ENCODE results near the gene CMTM8.
"Not testable (repeated sequence)": the region's sequence is repeated elsewhere in the genome, so short reads cannot be mapped to it uniquely, and the experiment has no call there.

CMTM8 gene

DNA sequence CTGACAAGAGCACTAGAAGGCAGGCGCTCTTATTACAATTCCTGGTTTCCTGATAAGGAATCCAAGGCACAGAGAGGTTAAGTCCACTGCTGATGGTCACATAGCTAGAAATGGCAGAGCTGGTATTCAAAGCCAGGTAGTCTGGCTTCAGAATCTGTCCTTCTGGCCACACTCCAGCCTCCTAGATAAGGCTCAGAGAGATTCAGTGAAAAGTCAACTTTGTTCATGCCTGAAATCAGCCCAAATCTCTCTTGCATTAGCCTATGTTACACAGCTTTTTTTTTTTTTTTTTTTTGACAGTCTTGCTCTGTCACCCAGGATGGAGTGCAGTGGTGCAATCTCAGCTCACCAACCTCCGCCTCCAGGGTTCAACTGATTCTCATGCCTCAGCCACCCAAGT is 21.1 kb upstream of the CMTM8 start:
- H3K27ac ChIP-seq, result no peak overlapping the region
- TF ChIP-seq, protein P1, sequence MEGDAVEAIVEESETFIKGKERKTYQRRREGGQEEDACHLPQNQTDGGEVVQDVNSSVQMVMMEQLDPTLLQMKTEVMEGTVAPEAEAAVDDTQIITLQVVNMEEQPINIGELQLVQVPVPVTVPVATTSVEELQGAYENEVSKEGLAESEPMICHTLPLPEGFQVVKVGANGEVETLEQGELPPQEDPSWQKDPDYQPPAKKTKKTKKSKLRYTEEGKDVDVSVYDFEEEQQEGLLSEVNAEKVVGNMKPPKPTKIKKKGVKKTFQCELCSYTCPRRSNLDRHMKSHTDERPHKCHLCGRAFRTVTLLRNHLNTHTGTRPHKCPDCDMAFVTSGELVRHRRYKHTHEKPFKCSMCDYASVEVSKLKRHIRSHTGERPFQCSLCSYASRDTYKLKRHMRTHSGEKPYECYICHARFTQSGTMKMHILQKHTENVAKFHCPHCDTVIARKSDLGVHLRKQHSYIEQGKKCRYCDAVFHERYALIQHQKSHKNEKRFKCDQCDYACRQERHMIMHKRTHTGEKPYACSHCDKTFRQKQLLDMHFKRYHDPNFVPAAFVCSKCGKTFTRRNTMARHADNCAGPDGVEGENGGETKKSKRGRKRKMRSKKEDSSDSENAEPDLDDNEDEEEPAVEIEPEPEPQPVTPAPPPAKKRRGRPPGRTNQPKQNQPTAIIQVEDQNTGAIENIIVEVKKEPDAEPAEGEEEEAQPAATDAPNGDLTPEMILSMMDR (conservative IDR thresholded peaks at IDR 0.05), result no peak

- TF ChIP-seq, protein P1 (conservative IDR thresholded peaks at IDR 0.05), result no peak
- H3K27ac ChIP-seq, result no peak overlapping the region
Measured at GRCh38 chr3:32219537-32219936, 18.9 kb upstream of the CMTM8 start.

- TF ChIP-seq, protein P1 (conservative IDR thresholded peaks at IDR 0.05), result no peak
Measured at GRCh38 chr3:32220006-32220405, 18.5 kb upstream of the CMTM8 start.

DNA sequence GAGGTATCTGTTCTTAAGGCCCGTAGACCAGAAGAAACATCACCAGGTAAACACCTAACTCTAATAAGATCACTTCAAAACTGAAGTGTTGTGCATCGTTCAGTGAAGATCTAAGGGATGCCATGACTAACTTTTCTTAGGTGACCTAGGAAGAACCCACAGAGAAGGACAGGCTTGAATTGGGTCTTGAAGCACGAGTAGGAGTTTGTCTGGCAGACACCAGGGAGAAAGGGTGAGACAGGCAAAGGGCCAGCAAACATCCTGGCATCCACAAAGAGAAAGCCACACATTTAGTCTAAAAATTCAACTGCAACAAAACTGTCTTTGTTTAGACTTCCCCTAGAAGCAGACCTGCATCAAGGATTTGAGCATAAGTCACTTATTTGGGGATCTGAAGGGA is 15.5 kb upstream of the CMTM8 start:
- TF ChIP-seq, protein P1 (conservative IDR thresholded peaks at IDR 0.05), result no peak
- no peak overlapping the region for H3K27ac ChIP-seq

More at GRCh38 chr3:32220006-32220405, 18.5 kb upstream of the CMTM8 start:
- no peak overlapping the region for H3K27ac ChIP-seq

- H3K27ac ChIP-seq, result no peak overlapping the region
- TF ChIP-seq, protein P1 (conservative IDR thresholded peaks at IDR 0.05), result no peak
Measured at GRCh38 chr3:32224016-32224516, 14.4 kb upstream of the CMTM8 start.

DNA sequence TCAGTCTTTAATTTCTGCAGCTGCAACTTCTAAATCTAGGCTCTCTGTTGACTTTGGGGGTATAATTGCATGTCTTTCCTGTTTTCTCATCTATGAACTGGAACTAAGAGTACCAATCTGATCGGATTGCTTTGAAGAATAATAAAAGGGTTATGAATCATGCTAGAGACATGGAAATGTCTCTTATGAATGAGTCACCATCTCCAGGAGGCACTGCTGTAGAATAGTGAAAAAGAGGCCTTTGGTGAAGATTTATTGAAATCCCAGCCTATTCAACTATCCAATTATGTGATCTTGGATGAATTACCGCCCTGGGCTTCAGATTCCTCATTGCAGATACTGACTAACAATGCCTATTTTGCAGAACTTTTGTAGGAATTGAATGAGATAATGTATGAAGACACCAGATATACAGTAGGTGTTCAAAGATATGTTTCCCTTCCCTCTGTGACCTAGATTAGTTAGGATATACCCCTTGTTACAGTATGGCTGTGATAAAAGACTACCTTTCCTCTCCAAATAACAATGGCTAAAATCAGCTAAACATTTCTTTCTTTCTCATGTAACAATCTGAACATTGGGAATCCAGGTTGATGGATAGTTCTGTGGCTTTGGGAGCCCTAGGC is 11.5 kb upstream of the CMTM8 start:
- TF ChIP-seq, protein P1 (conservative IDR thresholded peaks at IDR 0.05), result no peak
- H3K27ac ChIP-seq, result no peak overlapping the region

DNA sequence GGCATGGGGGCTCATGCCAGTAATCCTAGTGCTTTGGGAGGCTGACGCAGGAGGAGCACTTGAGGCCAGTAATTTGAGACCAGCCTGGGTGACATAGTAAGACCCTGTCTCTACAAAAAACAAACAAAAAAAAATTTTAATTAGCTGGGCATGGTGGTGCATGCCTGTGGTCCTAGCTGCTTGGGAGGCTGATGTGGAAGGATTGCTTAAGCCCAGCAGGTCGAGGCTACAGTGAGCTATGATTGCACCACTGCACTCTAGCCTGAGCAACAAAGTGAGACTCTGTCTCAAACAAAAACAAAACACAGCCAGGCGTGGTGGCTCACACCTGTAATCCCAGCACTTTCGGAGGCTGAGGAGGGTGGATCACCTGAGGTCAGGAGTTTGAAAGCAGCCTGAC is 9.7 kb upstream of the CMTM8 start:
- not testable (repeated sequence) for H3K27ac ChIP-seq

GRCh38 chr3:32229565-32229964 is 8.9 kb upstream of the CMTM8 start:
- no peak overlapping the region for H3K27ac ChIP-seq
- TF ChIP-seq, protein P1 (conservative IDR thresholded peaks at IDR 0.05), result no peak

All from VCaP (cell line).